Bronchial epithelial cell (primary cell): ENCODE measurements around the gene LIPH. TPM values are rescaled to one million over a fixed set of nuclear protein-coding genes. Genes with fewer than 3 reads are reported as not detected.

Source experiments
- DNase-seq: peaks from one replicate; pipeline ENCODE4 v3.0.0-alpha.2; 2010; ENCODE audit warnings: low read depth
- FAIRE-seq: peaks from 2 replicates; lab custom pipeline; 2011; peaks lifted over from hg19 to GRCh38; lab: Jason Lieb, UNC
- H3K27me3 ChIP-seq: 2 replicates; pipeline ENCODE4 v1.5.1; 2011; ENCODE audit warnings: low read length; ENCODE audit not compliant: control insufficient read depth, insufficient read depth
- H3K36me3 ChIP-seq: 2 replicates; pipeline ENCODE4 v1.5.1; 2011; ENCODE audit warnings: low read length; ENCODE audit not compliant: control insufficient read depth, insufficient read depth
- H3K4me3 ChIP-seq: 2 replicates; pipeline ENCODE4 v1.5.1; 2011; ENCODE audit warnings: mild to moderate bottlenecking, low read depth, low read length, control low read depth
- total RNA-seq: library from RNA; depleted of rRNA; stranded (reverse); fragments of >200 nt; gene quantifications from 2 replicates; pipeline ENCODE4 v1.2.1, GENCODE V29; 2014
- TF ChIP-seq, protein P1 (sequence below): IDR thresholded peaks from 2 replicates; pipeline ENCODE4 v1.5.1; 2011; ENCODE audit warnings: mild to moderate bottlenecking, moderate library complexity, low read length, control low read depth, inconsistent platforms; ENCODE audit not compliant: insufficient read depth, severe bottlenecking

LIPH gene
- total RNA-seq, 1 donor from 2014 or later: 1.8 TPM

DNA sequence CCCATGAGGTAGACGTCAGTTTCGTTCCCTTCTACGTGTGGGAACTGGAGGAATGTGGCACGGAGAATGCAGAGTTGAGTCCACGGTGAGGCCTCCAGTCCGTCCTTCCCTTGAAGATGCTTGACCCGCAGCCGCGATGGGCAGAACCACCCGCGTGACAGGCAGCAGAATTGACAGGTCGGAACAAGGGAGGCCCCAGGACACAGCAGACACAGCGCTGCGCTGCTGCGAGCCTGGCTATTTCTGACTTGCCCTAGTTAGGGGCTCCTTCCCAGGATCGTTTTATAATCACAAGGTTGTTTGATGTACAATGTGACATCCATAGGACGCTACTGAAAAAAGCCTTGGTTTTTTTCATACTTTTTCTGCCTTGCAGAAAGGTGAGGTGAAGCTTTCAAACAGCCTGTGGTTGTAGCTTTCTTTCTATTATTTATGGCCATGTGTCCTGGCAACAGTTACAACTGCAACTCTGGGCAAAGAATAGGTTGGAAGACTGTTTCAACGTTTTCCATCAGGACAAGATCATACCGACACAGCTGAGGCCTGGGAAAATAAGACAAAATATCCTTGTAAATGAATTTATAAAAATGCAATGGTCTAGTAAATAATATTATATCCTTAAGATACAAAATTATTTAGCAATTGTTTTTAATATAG is 43.9 kb downstream of the LIPH start:
- TF ChIP-seq, protein P1, sequence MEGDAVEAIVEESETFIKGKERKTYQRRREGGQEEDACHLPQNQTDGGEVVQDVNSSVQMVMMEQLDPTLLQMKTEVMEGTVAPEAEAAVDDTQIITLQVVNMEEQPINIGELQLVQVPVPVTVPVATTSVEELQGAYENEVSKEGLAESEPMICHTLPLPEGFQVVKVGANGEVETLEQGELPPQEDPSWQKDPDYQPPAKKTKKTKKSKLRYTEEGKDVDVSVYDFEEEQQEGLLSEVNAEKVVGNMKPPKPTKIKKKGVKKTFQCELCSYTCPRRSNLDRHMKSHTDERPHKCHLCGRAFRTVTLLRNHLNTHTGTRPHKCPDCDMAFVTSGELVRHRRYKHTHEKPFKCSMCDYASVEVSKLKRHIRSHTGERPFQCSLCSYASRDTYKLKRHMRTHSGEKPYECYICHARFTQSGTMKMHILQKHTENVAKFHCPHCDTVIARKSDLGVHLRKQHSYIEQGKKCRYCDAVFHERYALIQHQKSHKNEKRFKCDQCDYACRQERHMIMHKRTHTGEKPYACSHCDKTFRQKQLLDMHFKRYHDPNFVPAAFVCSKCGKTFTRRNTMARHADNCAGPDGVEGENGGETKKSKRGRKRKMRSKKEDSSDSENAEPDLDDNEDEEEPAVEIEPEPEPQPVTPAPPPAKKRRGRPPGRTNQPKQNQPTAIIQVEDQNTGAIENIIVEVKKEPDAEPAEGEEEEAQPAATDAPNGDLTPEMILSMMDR: no peak
- no peak for FAIRE-seq

DNA sequence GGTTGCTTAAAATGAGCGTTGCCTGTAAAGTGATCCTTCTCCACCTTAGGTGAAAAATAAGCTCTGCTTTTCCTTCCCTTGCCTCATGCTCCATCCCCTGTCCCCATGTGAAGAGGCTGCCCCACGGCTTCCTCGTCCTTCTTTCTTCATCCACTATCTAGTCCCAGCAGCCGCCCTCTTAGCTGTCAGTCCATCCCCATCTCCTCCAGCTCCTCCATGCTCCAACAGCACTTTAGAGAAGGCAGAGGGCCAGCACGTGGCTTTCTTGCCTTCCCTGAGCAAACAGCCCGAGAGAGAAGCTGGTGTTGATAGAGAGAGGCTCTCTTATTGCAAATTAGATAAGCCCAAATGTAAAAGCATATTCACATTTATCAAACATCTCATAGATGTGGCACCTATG is 44.5 kb downstream of the LIPH start:
- FAIRE-seq (no peak), DNase-seq (no peak)
- Histone ChIP-seq H3K4me3 (no peak overlapping the region), H3K36me3 (no peaks in the 10 kb centered on the region), H3K27me3 (no peaks in the 10 kb centered on the region)
- TF ChIP-seq, protein P1: no peak

More for the DNA sequence above, 43.9 kb downstream of the LIPH start:
- Histone ChIP-seq H3K27me3 (no peaks in the 10 kb centered on the region), H3K4me3 (no peak overlapping the region), H3K36me3 (no peaks in the 10 kb centered on the region)
- no peak for DNase-seq

DNA sequence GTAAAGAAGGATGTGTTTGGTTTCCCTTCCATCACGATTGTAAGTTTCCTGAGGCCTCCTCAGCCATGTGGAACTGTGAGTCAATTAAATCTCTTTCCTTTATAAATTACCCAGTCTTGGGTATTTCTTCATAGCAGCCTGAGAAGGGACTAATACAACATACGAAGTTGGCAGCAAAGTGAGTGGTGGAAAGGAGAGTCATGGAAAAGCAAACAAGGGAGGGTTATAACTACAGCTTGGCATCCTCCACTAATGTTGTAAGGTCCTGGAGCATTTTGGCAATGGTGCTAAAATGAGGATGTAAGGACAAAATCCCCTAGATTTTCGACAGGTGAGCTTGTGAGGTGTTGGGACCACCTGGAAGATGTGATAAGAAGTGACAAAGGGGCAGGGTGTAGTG is 47.8 kb downstream of the LIPH start:
- Histone ChIP-seq H3K4me3 (no peak overlapping the region), H3K36me3 (no peaks in the 10 kb centered on the region), H3K27me3 (no peaks in the 10 kb centered on the region)
- FAIRE-seq: no peak
- DNase-seq: peak; percentile 70
- TF ChIP-seq, protein P1: no peak

DNA sequence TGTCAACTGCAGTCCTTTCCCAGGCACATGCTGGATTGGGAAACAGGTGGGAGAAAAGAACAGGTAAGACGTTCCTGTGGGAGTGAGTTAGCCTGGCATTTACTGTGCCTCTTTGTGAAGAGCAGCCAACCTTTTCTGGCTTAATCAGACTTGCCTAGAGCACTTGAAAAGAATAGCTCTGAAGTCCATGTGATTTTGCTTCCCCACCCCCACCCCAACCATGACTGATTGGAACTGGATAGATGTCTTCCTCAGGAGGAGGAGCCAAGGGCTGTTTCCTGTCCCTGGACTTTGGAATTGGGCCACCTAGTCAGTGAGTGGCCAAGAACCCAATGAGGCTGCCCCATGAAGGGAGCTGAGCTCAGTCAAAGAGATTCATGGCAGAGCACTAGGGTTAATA is 48.9 kb downstream of the LIPH start:
- no peak for FAIRE-seq
- H3K27me3 ChIP-seq: no peaks in the 10 kb centered on the region
- DNase-seq: peak; percentile 18

DNA sequence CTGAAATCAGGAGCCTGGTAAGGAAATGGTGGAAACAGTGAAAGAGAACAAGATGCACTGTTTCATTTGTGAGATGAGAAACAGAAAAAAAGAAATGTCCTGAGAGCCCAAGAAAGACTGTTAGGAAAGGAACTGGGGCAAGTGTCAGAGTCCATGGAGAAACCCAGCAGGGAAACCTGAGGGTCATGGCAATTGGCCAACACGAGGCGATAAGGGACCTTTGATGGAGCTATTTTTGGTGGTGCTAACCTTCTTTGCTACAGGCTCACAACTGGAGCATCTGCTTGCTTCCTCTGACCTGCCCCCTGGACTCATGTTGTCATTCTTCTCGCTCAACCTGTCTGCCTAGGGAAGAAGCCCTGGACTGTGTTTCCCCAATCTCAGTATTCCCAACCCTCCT is 49.4 kb downstream of the LIPH start:
- H3K27me3 ChIP-seq: no peaks in the 10 kb centered on the region
- TF ChIP-seq, protein P1: no peak
- FAIRE-seq (no peak), DNase-seq (no peak)
- H3K4me3 ChIP-seq: no peak overlapping the region
- H3K36me3 ChIP-seq: no peaks in the 10 kb centered on the region

More for the DNA sequence above, 48.9 kb downstream of the LIPH start:
- H3K36me3 ChIP-seq: no peaks in the 10 kb centered on the region
- TF ChIP-seq, protein P1: no peak
- H3K4me3 ChIP-seq: no peak overlapping the region
